Fibroblast of skin of scalp (primary cell): ENCODE data around the gene SCRN3. TPM values are rescaled to one million over a fixed set of nuclear protein-coding genes. Genes with fewer than 3 reads are reported as not detected.
A peak's percentile ranks its signal among the peaks of the same experiment; 100 is the strongest.
"Not testable (repeated sequence)": the region's sequence is repeated elsewhere in the genome, so short reads cannot be mapped to it uniquely, and the experiment has no call there.

Experiments used
- DNase-seq: peaks from one replicate; pipeline ENCODE4 v3.0.0-alpha.2; 2013
- polyA plus RNA-seq, 2 experiments: library from polyadenylated mRNA; unstranded; fragments of 120-200 nt; gene quantifications; one replicate each; pipeline ENCODE4 v1.2.1, GENCODE V29; 2013; ENCODE audit not compliant: insufficient read length in 2 of 2

SCRN3 gene, protein sequence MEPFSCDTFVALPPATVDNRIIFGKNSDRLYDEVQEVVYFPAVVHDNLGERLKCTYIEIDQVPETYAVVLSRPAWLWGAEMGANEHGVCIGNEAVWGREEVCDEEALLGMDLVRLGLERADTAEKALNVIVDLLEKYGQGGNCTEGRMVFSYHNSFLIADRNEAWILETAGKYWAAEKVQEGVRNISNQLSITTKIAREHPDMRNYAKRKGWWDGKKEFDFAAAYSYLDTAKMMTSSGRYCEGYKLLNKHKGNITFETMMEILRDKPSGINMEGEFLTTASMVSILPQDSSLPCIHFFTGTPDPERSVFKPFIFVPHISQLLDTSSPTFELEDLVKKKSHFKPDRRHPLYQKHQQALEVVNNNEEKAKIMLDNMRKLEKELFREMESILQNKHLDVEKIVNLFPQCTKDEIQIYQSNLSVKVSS
- 19.6 TPM for polyA plus RNA-seq (2013, experiment 1 of 2; ENCODE audit: insufficient read length)
- 21.2 TPM for polyA plus RNA-seq (2013, experiment 2 of 2; ENCODE audit: insufficient read length)

DNA sequence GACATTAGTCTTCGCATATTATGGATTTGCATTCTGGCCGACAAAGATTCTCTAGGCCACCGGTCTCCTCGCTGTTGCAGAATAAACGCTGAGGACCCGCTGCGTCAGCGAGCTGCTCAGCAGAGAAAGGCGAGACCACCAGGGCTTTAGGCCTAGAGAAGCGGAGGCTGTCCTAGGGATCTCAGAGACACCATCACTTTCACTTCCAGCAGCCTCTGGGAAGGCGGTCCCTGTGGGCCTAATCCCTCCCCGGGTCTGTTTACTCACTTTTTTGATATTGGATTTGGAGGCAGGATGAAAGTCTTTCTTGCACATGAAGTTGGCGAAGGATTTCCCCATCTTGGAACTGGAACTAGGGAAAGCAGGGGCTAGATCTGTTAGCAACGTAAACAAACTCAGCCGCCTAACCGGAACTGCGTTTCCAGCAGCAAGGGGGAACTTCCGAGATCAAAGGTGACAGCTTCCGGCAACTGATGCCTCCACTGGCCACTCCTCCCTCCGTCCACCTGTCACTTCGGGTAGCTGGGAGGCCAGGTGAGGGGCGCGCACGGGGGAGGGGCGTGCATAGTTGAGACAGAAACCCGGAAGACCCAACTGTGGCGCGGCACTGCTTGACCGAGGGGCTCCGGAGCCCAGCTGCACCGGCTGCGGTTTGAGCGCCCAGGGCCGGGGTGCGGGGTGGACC, at the start of gene SCRN3:
SCRN3 (plus strand) TSS at position 447 of the 685 bp plus-strand sequence. CDS start 2,554 bp downstream, outside the sequence.
- peak; percentile 67 for DNase-seq

GRCh38 chr2:174350018-174350417, 45.5 kb upstream of the SCRN3 start:
- no peak for DNase-seq

DNA sequence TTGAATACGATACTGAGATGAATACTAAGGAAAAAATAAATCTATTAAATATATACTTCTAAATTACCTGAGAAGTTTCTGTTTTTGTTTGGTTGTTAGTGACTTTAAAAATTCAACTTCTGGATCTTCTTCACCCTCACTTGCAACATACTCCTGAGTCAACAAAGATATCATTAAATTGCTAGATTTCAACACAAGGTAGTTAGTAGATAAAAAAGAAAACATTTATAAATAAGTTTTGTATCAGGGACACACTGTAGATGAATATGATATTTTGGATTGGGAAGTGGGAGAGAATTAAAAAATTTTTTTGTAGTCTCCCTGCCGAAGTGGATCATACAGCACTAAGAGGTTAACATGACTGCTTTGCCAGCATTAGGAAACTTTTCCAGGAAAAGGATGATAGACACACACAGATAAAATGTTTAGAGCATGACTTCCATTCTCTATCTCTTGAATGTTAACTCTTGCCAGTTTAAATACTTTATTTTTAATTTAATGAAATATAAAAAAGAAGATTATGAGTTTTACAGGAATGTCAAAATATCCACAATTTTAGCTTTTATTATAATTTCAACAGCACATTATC, 44.8 kb upstream of the SCRN3 start:
- no peak for DNase-seq

GRCh38 chr2:174353004-174353403, 42.5 kb upstream of the SCRN3 start:
- DNase-seq: no peak

DNA sequence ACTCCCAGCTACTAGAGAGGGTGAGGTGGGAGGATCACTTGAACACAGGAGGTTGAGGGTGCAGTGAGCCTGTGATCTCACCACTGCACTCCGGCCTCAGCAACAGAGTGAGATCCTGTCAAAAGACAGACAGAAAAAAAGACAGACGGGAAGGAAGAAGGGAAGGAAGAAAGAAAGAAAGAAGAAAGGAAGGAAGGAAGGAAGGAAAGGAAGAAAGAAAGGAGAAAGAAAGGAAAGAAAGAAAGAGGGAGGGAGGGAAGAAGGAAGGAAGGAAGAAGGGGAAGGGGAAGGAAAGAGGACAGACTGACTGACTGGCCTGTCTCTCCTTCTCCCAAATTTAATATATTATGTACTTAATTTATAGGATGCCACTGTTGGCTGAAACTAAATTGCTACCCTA, 39.2 kb upstream of the SCRN3 start:
- no peak for DNase-seq

GRCh38 chr2:174359663-174360062, 35.9 kb upstream of the SCRN3 start:
- not testable (repeated sequence) for DNase-seq

GRCh38 chr2:174362949-174363348, 32.6 kb upstream of the SCRN3 start:
- DNase-seq: no peak

DNA sequence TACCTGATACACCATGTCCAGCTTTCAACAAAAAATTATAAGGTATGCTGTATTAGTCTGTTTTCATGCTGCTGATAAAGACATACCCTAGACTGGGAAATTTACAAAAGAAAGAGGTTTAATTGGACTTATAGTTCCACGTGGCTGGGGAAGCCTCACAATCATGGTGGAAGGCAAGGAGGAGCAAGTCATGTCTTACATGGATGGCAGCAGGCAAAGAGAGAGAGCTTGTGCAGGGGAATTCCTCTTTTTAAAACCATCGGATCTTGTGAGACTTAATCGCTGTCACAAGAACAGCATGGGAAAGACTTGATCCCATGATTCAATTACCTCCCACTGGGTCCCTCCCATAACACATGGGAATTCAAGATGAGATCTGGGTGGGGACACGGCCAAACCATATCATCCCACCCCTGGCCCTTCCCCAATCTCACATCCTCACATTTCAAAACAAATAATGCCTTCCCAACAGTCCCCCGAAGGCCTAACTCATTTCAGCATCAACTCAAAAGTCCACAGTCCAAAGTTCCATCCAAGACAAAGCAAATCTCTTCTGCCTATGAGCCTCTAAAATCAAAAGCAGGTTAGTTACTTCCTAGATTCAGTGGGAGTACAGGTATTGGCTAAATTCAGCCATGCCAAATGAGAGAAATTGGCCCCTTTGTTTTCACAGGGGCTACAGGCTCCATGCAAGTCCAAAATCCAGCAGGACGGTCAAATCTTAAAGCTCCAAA, 31.9 kb upstream of the SCRN3 start:
- not testable (repeated sequence) for DNase-seq

DNA sequence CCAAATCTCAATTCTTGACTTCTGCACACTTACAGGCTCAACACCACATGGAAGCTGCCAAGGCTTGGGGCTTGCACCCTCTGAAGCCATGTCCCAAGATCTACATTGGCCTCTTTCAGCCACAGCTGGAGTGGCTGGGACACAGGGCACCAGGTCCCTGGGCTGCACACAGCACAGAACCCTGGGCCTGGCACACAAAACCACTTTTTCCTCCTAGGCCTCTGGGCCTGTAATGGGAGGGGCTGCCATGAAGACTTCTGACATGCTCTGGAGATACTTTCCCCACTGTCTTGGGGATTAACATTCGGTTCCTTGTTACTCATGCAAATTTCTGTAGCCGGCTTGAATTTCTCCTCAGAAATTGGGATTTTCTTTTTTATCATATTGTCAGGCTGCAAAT, 30.9 kb upstream of the SCRN3 start:
- no peak for DNase-seq

- peak; percentile 68 for DNase-seq
Observed at GRCh38 chr2:174365571-174365970, 30.0 kb upstream of the SCRN3 start.

DNA sequence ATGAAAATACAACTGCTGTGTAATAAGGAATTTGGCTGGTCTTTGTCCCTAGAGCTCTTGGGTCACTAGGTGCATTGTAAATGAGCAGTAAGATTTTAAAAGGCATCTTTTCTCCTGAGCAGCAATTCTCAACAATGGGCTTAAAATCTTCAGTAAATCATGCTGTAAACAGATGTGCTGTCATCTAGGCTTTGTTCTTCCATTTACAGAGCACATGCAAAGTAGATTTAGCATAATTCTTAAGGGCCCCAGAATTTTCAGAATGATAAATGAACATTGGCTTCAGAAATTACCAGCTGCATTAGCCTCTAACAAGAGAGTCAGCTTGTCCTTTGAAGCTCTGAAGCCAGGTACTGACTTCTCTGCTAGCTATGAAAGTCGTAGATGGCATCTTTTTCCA, 26.8 kb upstream of the SCRN3 start:
- DNase-seq: no peak

DNA sequence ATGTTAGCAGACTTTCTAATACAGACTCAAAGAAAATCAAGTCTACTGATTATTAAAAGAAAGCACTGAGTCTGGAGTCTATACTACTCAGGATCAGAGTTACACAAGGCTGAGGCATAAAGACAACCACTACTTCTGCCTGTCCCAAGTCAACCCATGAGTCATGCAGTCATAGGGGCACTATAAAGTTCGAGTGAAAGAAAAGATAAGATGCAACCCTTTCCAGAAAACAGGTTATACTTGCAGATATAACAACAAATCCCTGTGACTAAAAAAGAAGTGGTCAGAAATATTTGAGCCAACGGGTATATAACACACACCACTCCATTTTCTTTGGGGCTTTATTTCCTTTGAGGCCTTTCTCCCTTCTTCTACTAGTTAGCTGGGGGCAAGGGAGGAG, 18.6 kb upstream of the SCRN3 start:
- DNase-seq: no peak

DNA sequence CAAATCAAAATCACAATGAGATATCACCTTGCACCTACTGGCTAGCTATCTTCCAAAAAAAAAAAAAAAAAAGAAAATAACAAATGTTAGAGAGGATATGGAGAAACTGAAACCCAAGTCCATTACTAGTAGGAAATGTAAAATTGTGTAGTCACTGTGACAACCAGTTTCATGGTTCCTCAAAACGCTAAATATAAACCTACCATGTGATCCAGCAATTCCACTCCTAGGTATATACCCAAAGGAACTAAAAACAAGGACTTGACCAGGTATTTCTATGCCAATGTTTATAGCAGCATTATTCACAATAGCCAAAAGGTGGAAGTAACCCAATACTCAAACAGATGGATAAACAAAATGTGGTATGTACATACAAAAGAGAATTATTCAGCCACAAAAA, 11.7 kb upstream of the SCRN3 start:
- no peak for DNase-seq

GRCh38 chr2:174385201-174385600, 10.3 kb upstream of the SCRN3 start:
- DNase-seq: no peak

GRCh38 chr2:174388706-174389105, 6.8 kb upstream of the SCRN3 start:
- DNase-seq: not testable (repeated sequence)

DNA sequence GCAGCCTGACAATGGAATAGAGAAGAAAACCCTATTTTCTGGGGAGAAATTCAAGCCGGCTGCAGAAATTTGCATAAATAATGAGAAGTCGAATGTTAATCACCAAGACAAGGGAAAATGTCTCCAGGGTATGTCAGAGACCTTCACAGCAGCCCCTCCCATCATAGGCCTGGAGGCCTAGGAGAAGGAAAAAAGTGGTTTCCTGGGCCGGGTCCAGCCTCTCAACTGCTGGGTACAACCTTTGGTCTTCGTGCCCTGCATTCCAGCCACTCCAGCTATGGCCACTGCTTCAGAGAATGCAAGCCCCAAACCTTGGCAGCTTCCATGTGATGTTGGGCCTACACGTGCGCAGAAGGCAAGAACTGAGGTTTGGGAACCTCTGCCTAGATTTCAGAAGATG, 6.0 kb upstream of the SCRN3 start:
- DNase-seq: no peak

GRCh38 chr2:174390303-174390702, 5.2 kb upstream of the SCRN3 start:
- not testable (repeated sequence) for DNase-seq

GRCh38 chr2:174392706-174393105, 2.8 kb upstream of the SCRN3 start:
- no peak for DNase-seq

- no peak for DNase-seq
Observed at GRCh38 chr2:174395969-174396630, 570 bp downstream of the SCRN3 start.

DNA sequence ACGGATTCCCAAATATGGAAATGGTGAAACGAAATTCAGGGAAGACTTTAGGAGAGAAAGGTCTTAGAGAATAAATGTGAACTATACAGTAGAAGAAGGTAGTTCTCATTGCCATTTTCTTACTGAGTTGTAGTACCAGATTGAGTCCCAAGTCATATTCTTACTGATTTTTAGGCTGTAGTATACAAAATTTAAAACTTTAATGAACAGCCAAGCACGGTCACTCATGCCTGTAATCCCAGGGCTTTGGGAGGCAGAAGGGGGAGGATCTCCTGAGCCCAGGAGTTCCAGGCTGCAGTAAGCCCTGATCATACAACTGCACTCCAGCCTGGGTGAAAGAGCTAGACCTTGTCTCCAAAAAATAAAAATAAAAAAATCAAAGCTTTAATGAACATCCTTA, 2.2 kb downstream of the SCRN3 start:
- DNase-seq: no peak

GRCh38 chr2:174399171-174399570, 3.6 kb downstream of the SCRN3 start:
- no peak for DNase-seq

GRCh38 chr2:174400853-174401252, 5.3 kb downstream of the SCRN3 start:
- no peak for DNase-seq
